ENCODE results near the gene MRPS25.

Gene MRPS25

DNA sequence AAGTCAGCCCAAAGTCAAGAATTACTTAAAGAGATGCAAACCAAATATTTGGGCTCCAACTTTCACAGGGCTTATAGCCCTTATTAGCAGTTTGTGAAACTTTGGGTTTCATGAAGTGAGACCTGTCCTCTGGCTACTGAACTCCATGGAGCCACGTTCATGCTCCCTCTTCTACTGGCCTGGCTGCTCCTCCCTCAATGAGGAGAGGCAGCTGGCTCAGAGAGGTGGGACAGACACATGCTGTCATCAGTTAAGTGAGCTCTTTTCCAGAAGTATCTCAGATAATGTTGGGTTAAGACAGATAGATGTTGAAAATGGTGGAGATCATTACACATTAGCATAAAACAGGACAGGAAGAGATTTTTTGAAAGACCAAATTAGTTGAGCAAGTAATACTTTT, 19.4 kb downstream of the MRPS25 start:
- no peak overlapping the region for H3K4me3 ChIP-seq (ENCODE audit: low read depth, low read length)
- TF ChIP-seq CTCF (IDR thresholded peaks at IDR 0.05; ENCODE audit: borderline replicate concordance, insufficient read depth, low read depth, low read length) = no peak

- H3K4me3 ChIP-seq (ENCODE audit: low read depth, low read length) = no peak overlapping the region
- TF ChIP-seq CTCF (IDR thresholded peaks at IDR 0.05; ENCODE audit: borderline replicate concordance, insufficient read depth, low read depth, low read length) = no peak
Measured at GRCh38 chr3:15044326-15044725, 20.8 kb downstream of the MRPS25 start.

DNA sequence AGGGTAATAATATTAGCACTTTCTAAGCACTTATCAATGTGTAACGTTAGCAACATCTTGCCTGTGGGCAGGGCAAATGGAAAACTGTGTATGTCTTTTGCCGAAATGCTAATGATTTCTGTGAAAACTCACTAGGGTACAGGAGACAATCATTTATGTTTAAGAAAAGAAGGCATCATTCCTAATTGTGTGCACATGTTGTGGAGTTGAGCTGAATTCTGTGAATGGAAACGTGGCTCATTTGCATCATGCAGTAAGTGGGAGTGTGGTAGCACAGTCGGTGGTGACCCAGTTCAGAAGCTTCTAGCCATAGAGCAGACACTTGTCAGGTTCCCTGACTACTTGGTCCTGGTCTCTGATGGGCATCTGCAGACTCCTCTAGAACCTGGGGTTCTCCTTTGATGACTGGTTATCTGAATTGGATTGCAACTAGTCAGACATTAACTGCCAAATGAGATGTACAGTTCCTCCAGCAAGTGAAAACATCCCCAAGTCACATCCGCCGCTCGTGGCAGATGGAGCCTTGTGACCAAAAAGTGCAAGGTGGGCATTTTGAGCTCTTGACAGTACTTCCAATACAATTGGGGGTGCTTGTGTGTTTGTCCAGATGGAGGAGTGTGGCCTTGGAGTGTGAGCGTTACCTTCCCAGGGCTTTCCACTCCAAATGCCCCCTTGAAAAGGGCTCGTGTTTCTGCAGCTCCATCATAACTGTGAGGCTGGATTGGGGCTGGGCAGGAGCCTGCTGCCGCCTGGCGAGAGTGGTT, 21.5 kb downstream of the MRPS25 start:
- no peak for TF ChIP-seq CTCF (IDR thresholded peaks at IDR 0.05; ENCODE audit: borderline replicate concordance, insufficient read depth, low read depth, low read length)
- H3K4me3 ChIP-seq (ENCODE audit: low read depth, low read length) = no peak overlapping the region

DNA sequence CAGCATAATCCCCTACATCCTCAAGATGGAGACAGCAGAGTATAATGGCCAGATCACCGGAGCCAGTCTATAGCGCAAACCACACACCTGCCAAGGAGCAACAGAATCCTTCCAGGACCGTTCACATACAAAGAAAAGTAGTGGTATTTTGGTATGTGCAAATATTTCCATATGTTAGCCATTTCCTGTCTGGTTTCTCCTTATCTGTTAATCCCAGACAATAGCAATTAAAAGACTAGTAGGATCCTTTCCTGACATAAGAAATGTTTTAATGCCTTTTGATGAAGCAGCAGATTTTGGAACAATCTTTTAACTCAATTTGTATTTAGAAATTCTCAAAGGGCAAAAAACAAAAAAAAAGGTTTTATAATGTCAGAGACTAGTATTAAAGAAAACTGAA, 22.2 kb downstream of the MRPS25 start:
- TF ChIP-seq CTCF (IDR thresholded peaks at IDR 0.05; ENCODE audit: borderline replicate concordance, insufficient read depth, low read depth, low read length) = no peak
- no peak overlapping the region for H3K4me3 ChIP-seq (ENCODE audit: low read depth, low read length)

- no peak for TF ChIP-seq CTCF (IDR thresholded peaks at IDR 0.05; ENCODE audit: borderline replicate concordance, insufficient read depth, low read depth, low read length)
- no peak overlapping the region for H3K4me3 ChIP-seq (ENCODE audit: low read depth, low read length)
Measured at GRCh38 chr3:15041950-15042349, 23.2 kb downstream of the MRPS25 start.

- TF ChIP-seq CTCF (IDR thresholded peaks at IDR 0.05; ENCODE audit: borderline replicate concordance, insufficient read depth, low read depth, low read length) = no peak
- no peak overlapping the region for H3K4me3 ChIP-seq (ENCODE audit: low read depth, low read length)
Measured at GRCh38 chr3:15040844-15041243, 24.3 kb downstream of the MRPS25 start.

- TF ChIP-seq CTCF (IDR thresholded peaks at IDR 0.05; ENCODE audit: borderline replicate concordance, insufficient read depth, low read depth, low read length) = no peak
- no peak overlapping the region for H3K4me3 ChIP-seq (ENCODE audit: low read depth, low read length)
Measured at GRCh38 chr3:15038306-15038705, 26.8 kb downstream of the MRPS25 start.

Measured in GM12875 (cell line).